ENCODE results near the gene CNTLN.

CNTLN gene

DNA sequence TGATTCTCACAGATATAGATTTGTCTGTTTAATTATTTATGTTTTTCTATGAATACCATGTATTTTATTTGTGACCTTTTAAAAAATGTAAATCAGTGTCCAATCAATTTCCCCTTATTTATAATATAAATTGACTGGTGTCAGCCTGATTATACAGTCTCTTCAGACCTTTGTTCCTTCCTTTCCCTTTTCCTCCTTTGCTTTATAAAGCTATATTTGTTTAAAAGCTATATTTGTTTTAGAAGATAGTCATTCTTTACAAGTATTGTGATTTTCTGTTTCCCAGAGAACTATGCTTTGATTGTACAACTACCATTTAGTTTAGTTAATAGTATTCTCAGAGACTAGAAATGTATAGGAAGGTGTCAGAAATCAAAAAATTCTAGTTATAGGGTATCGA, 90.6 kb downstream of the CNTLN start:
- TF ChIP-seq ZFX (IDR thresholded peaks at IDR 0.05) (no peak), CTCF (conservative IDR thresholded peaks at IDR 0.05) (no peak)
- H3K27ac ChIP-seq, result no peak overlapping the region

- no peak for TF ChIP-seq ZFX (IDR thresholded peaks at IDR 0.05)
- no peak for TF ChIP-seq CTCF (conservative IDR thresholded peaks at IDR 0.05)
- H3K27ac ChIP-seq, result no peak overlapping the region
Measured at GRCh38 chr9:17229945-17230560, 95.2 kb downstream of the CNTLN start.

- H3K27ac ChIP-seq, result no peak overlapping the region
- TF ChIP-seq ZFX (IDR thresholded peaks at IDR 0.05) (no peak), CTCF (conservative IDR thresholded peaks at IDR 0.05) (no peak)
Measured at GRCh38 chr9:17230646-17231045, 95.8 kb downstream of the CNTLN start.

GRCh38 chr9:17236147-17236546, 101.3 kb downstream of the CNTLN start:
- TF ChIP-seq CTCF (conservative IDR thresholded peaks at IDR 0.05) (no peak), ZFX (IDR thresholded peaks at IDR 0.05) (no peak)
- H3K27ac ChIP-seq, result no peak overlapping the region

- H3K27ac ChIP-seq, result no peak overlapping the region
- TF ChIP-seq ZFX (IDR thresholded peaks at IDR 0.05), result no peak
- TF ChIP-seq CTCF (conservative IDR thresholded peaks at IDR 0.05), result no peak
Measured at GRCh38 chr9:17246770-17247169, 111.9 kb downstream of the CNTLN start.

DNA sequence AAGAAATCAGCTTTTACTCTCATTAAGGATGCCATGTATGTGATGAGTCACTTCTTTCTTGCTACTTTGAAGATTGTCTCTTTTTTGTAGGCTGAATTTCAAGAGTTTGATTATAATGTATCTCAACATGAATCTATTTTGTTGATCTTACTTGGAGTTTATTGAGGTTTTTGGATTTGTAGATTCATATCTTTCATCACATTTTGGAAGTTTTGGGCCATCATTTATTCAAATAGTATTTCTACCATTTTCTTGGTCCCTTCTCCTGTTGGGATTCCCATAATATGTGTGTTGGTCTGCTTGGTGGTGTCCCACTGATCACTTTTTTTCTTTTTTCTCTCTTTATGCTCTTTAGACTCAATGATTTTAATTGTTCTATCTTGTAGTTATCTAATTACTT, 116.3 kb downstream of the CNTLN start:
- no peak for TF ChIP-seq CTCF (conservative IDR thresholded peaks at IDR 0.05)
- TF ChIP-seq ZFX (IDR thresholded peaks at IDR 0.05), result no peak
- H3K27ac ChIP-seq, result no peak overlapping the region

- H3K27ac ChIP-seq, result peak overlapping the region; percentile 56
Measured at GRCh38 chr9:17268531-17269188, 133.8 kb downstream of the CNTLN start.

DNA sequence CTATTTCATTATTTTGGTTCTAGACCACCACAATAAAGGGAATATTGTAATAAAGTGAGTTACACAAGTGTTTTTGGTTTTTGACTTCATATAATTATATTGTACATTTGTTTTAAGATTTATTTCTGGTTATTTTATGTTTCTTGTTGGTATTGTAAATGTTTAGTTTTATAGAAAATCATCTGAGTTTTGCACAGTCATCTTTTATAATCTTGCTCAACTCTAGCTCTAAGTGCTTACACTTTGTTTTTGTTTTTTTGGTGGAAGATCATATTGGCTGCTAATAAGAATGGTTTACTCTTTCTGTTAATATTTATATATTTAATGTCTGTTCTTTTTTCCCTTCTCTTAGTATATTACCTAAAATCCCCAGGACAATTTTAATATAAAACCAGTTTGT, 135.0 kb downstream of the CNTLN start:
- H3K27ac ChIP-seq, result no peak overlapping the region
- TF ChIP-seq ZFX (IDR thresholded peaks at IDR 0.05) (no peak), CTCF (conservative IDR thresholded peaks at IDR 0.05) (no peak)

All from C4-2B (cell line).